GM12865 (cell line): Measurements from ENCODE around the gene DMBX1.

Source experiments
- DNase-seq: peaks from one replicate; pipeline ENCODE4 v3.0.0; 2010; ENCODE audit warnings: low read depth
- H3K4me3 ChIP-seq: 2 replicates; pipeline ENCODE4 v1.5.1; 2011; ENCODE audit warnings: mild to moderate bottlenecking, low read depth, low read length, control low read depth
- CTCF ChIP-seq: IDR thresholded peaks from 2 replicates; pipeline ENCODE4 v1.5.1; 2011; ENCODE audit warnings: low read length, control low read depth, low read depth, inconsistent platforms; ENCODE audit not compliant: insufficient read depth; ENCODE audit errors: missing control alignments

DMBX1 gene

GRCh38 chr1:46493316-46494032 lies 3.8 kb downstream of the DMBX1 start:
- H3K4me3 ChIP-seq: no peak overlapping the region
- no peak for TF ChIP-seq CTCF
- no peak for DNase-seq

GRCh38 chr1:46494910-46495309 lies 5.3 kb downstream of the DMBX1 start:
- DNase-seq: no peak
- no peak for TF ChIP-seq CTCF
- H3K4me3 ChIP-seq: no peak overlapping the region

GRCh38 chr1:46495778-46496177 lies 6.1 kb downstream of the DMBX1 start:
- H3K4me3 ChIP-seq: no peak overlapping the region
- no peak for TF ChIP-seq CTCF
- DNase-seq: no peak

- no peak for DNase-seq
- no peak overlapping the region for H3K4me3 ChIP-seq
- TF ChIP-seq CTCF: no peak
Observed at GRCh38 chr1:46496505-46496904, 6.9 kb downstream of the DMBX1 start.

GRCh38 chr1:46497020-46497419 lies 7.4 kb downstream of the DMBX1 start:
- DNase-seq: no peak
- TF ChIP-seq CTCF: no peak
- no peak overlapping the region for H3K4me3 ChIP-seq

GRCh38 chr1:46497665-46498064 lies 8.0 kb downstream of the DMBX1 start:
- DNase-seq: no peak
- H3K4me3 ChIP-seq: no peak overlapping the region
- no peak for TF ChIP-seq CTCF

GRCh38 chr1:46501528-46501927 lies 11.9 kb downstream of the DMBX1 start:
- TF ChIP-seq CTCF: no peak
- no peak for DNase-seq

More at GRCh38 chr1:46501528-46501927, 11.9 kb downstream of the DMBX1 start:
- no peak overlapping the region for H3K4me3 ChIP-seq
